Activated T-helper 2 cell treated with anti-CD3 and anti-CD28 coated beads, Interferon-gamma antibody, Interleukin-2, Interleukin-4, amounts not matched to agents 10 μg/mL and 5 μg/mL and 100 μg/mL, durations not matched to agents 14 hours and 24 hours and 36 hours (primary cell): ENCODE measurements around the gene CHRNB4. TPM values are rescaled to one million over a fixed set of nuclear protein-coding genes. Genes with fewer than 3 reads are reported as not detected.

Experiments used
- DNase-seq: peaks from one replicate; pipeline ENCODE4 v3.0.0; 2021; ENCODE audit warnings: low spot score
- H3K27ac Mint-ChIP-seq: one replicate; pipeline ENCODE4 v1.8.0; 2021; ENCODE audit warnings: mixed read lengths
- H3K27me3 Mint-ChIP-seq: one replicate; pipeline ENCODE4 v1.8.0; 2021; ENCODE audit warnings: low read depth, mixed read lengths
- H3K36me3 Mint-ChIP-seq: one replicate; pipeline ENCODE4 v1.8.0; 2021; ENCODE audit warnings: low read depth, mixed read lengths
- H3K4me1 Mint-ChIP-seq: one replicate; pipeline ENCODE4 v1.8.0; 2021; ENCODE audit warnings: low read depth, mixed read lengths
- H3K4me3 Mint-ChIP-seq: one replicate; pipeline ENCODE4 v1.8.0; 2021; ENCODE audit warnings: low read depth, mild to moderate bottlenecking, moderate library complexity, mixed read lengths
- H3K9me3 Mint-ChIP-seq: one replicate; pipeline ENCODE4 v1.8.0; 2021; ENCODE audit warnings: mixed read lengths
- intact Hi-C: fragments of 100-400 bp; cut with micrococcal nuclease; formaldehyde crosslinking; loops from one replicate; pipeline ENCODE4 v1.15.1; 2023
- total RNA-seq: library from RNA; stranded (reverse); gene quantifications from 2 replicates; pipeline ENCODE4 v1.2.3, GENCODE V29; 2022

Gene CHRNB4
- total RNA-seq, 1 donor from 2014 or later, result not detected

DNA sequence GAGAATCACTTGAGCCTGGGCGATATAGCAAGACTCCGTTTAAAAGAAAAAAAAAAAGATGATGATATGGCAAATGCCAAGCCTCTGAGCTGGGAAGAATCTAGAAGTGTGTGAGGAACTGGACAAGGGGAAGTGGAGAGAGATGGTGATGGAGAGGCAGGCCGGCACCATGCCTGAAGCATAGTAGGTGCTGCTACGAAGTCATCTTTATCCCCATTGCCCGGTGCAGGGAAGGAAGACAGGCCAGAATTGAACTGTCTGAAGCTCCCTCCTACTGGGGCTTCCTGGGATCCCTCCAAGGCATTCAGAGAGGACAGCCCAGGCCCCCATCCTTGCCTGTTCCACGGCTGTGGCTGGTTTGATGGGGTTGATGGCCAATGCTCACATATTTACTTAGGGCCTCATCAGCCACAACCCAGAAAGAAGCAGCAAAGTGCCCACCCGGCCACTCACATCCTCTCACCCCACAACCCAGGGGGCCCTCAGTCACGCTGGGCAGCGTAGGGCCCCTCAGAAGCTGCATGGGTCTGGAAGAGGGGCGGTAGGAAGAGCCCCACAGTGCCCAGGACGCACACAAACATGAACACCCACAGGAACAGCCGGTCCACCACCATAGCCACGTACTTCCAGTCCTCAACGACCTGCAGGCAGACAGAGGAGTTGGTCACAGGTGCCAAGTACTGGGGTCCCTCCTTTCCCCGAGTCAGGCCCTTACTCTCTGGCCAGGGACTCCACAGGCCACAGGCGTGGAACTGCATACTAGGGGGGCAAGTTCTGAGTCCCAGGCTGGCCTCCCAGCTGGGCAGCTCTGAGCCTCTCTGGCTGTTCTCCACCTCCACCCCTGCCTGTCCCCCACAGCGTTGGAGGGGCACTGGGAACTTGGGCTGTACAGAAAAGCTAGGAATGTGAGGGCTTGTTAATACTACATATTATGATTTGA lies 16.1 kb downstream of the CHRNB4 start:
- Mint-ChIP-seq H3K4me1 (peaks cover 3% of the 10 kb centered on the region), H3K27me3 (peaks cover 38% of the 10 kb centered on the region), H3K4me3 (no peak overlapping the region), H3K27ac (no peak overlapping the region), H3K36me3 (no peaks in the 10 kb centered on the region), H3K9me3 (no peaks in the 10 kb centered on the region)
- intact Hi-C loops, result no loop called here
- no peak for DNase-seq

GRCh38 chr15:78623786-78624497 lies 17.1 kb downstream of the CHRNB4 start:
- H3K27me3 Mint-ChIP-seq, result peaks cover 47% of the 10 kb centered on the region
- H3K36me3 Mint-ChIP-seq, result no peaks in the 10 kb centered on the region
- H3K4me1 Mint-ChIP-seq, result peaks cover 3% of the 10 kb centered on the region
- no peaks in the 10 kb centered on the region for H3K9me3 Mint-ChIP-seq
- no peak for DNase-seq
- no peak overlapping the region for H3K4me3 Mint-ChIP-seq
- intact Hi-C loops, result no loop called here
- no peak overlapping the region for H3K27ac Mint-ChIP-seq

DNA sequence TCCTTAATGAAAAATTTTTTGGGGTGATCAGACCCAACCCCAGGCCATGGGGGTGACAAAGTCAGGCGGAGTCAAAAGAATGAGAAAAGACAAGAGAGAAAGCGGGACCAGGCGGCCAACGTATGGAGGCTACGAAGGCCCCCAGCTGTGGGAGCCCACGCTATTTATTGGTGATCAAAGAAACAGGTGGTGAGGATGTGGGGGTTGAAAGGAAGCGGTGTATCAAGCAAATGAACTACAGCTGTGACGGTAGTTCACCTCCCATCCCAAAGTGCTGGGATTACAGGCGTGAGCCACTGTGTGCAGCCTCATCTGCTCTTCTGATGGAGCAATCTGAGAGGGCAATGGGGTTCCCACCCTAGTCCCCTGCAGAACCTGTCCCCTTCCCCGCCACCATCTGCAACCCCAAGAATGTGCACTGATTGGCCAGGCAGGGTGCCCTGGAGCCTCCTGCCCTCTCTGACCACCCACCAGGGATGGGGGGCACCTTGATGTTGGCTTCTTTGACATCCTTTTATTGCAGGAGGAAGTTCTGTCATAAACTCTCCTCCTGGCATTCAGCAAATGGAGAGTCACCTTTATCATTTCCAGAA lies 19.1 kb downstream of the CHRNB4 start:
- H3K27ac Mint-ChIP-seq, result no peak overlapping the region
- intact Hi-C loops, result no loop called here
- DNase-seq, result no peak
- H3K4me3 Mint-ChIP-seq, result no peak overlapping the region
- H3K27me3 Mint-ChIP-seq, result peaks cover 52% of the 10 kb centered on the region
- H3K4me1 Mint-ChIP-seq, result peaks cover 3% of the 10 kb centered on the region
- H3K9me3 Mint-ChIP-seq, result no peaks in the 10 kb centered on the region
- no peaks in the 10 kb centered on the region for H3K36me3 Mint-ChIP-seq

DNA sequence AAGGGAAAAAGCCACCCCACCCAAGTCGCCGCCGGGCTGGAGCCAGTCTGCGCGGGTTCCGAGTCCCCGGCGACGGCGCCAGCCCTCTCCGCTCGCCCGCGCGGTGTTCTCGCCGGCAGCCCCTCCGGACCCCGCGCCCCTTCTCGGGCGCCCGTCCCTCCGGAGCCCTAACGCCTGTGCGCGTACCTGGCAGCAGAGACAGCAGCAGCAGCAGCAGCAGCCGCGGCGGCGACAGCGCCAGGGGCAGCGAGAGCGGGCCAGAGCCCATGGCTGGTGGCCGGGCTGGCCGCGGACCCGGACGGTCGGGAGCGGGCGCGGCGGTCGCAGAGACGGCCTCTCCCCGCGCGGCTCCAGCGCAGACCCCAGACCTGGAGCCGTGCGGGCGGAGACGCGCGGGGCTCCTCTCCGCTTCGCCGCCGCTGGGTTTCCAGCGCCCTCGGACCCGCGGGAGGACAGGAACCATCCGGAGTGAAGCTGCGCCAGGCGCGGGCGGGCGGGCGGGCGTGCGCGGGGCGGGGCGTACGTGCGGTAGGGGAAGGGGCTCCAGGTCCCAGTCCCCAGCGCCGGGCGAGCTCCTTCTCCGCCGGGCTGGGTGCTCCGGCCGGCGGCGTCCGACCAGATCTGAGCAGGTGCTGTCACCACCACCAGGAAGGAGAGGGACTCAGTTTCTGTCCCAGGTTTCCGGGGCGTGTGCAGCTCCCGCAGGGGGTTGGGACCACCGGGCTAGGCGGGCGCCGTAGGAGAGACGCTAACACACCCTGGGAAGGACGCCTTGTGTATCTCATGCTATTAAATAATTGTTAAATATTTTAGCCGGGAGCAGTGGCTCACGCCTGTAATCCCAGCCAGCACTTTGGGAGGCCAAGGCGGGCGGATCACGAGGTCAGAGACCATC lies 20.2 kb downstream of the CHRNB4 start, which contains the start of gene CHRNA3:
TSS of gene CHRNA3 (minus strand) at position 470 of the 895 bp plus-strand sequence. CDS start at position 268, 202 bp downstream.
- Mint-ChIP-seq H3K27ac (no peak within 1 kb of the TSS), H3K27me3 (peaks cover 45% of the 10 kb centered on the region), H3K4me3 (peak within 1 kb of the TSS; percentile 33), H3K9me3 (no peaks in the 10 kb centered on the region), H3K4me1 (peaks cover 3% of the 10 kb centered on the region), H3K36me3 (no peaks in the 10 kb centered on the region)
- DNase-seq, result no peak
- intact Hi-C loops, result no loop called here

DNA sequence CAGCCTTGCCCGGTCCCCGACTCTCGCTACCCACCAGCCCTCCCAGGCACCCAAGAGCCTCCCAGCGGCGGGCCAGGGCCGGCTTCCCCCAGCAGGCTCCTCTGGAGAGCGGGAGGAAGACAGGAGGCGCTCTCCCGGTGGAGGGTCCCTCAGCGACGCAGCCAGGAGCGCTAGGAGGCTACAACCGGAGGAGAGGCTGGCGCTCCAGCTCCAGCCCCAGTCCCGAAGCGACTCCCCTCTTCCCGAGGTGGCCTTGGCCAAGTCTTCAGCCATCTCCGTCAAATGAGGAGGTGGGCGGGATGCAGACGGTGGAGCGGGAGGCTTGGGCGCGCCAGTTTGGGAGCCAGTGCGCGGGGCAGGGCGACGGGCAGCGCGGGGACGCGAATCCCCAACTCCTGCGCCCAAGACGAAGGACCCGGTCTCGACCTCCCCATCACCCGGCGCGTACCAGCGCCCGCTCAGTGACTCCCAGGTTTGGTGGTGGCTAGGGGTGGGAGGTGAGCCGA lies 20.9 kb downstream of the CHRNB4 start:
- intact Hi-C loops, result no loop called here
- DNase-seq, result no peak
- no peak overlapping the region for H3K27ac Mint-ChIP-seq
- peaks cover 3% of the 10 kb centered on the region for H3K4me1 Mint-ChIP-seq
- H3K9me3 Mint-ChIP-seq, result no peaks in the 10 kb centered on the region
- H3K27me3 Mint-ChIP-seq, result peaks cover 46% of the 10 kb centered on the region
- peak overlapping the region; percentile 21 for H3K4me3 Mint-ChIP-seq
- H3K36me3 Mint-ChIP-seq, result no peaks in the 10 kb centered on the region

- Mint-ChIP-seq H3K27ac (no peak overlapping the region), H3K27me3 (peaks cover 46% of the 10 kb centered on the region), H3K4me1 (peaks cover 3% of the 10 kb centered on the region), H3K4me3 (no peak overlapping the region), H3K9me3 (no peaks in the 10 kb centered on the region), H3K36me3 (no peaks in the 10 kb centered on the region)
- intact Hi-C loops, result loop anchor here (2.0 kb wide), 1 partner anchor 132 kb away; no protein-coding TSS in a partner anchor
- DNase-seq, result no peak
Measured at GRCh38 chr15:78619022-78619950, 21.7 kb downstream of the CHRNB4 start.

DNA sequence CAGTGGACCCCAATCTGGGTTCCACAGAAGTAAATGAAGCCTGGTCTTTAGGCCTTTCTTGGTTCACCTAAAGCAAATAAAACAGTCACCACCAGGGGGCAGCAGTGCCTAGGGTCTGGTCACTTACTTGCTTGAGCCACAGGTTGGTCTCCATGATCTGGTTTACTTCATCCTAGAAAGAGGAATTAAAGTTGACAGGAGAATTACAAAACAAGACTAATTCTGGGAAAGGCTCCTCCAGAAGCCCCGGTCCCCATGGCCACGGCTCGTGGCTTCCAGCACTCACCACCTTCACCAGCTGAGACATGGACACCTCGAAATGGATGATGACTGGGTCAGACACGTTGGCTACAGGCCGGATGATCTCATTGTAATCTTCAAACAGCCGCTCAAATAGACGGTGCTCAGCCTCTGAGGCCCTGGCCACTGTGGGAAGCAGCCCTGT lies 22.5 kb downstream of the CHRNB4 start:
- intact Hi-C loops, result loop anchor here (1.0 to 2.0 kb wide), 2 partner anchors 91 to 132 kb away; no protein-coding TSS in a partner anchor
- no peaks in the 10 kb centered on the region for H3K36me3 Mint-ChIP-seq
- H3K9me3 Mint-ChIP-seq, result no peaks in the 10 kb centered on the region
- H3K4me3 Mint-ChIP-seq, result no peak overlapping the region
- H3K27me3 Mint-ChIP-seq, result peaks cover 43% of the 10 kb centered on the region
- peaks cover 3% of the 10 kb centered on the region for H3K4me1 Mint-ChIP-seq
- no peak overlapping the region for H3K27ac Mint-ChIP-seq
- peak; percentile 53 for DNase-seq

DNA sequence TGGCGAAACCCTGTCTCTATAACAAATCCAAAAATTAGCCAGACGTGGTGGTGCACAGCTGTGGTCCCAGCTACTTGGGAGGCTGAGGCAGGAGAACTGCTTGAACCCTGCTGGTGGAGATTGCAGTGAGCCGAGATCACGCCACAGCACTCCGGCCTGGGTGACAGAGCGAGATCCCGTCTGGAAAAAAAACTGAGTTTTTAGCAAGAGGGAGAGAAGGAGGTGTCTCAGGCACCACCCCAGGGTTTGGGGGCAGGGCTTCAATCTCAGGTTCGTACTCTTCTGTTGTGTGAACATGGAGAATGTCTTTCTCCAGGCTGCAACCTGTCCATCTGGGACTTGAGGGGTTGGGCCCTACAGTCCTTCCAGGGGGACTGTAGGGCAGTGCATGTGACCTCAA lies 22.9 kb downstream of the CHRNB4 start:
- Mint-ChIP-seq H3K27ac (no peak overlapping the region), H3K36me3 (no peaks in the 10 kb centered on the region), H3K9me3 (no peaks in the 10 kb centered on the region), H3K4me1 (peaks cover 3% of the 10 kb centered on the region), H3K27me3 (peaks cover 39% of the 10 kb centered on the region), H3K4me3 (no peak overlapping the region)
- no peak for DNase-seq
- intact Hi-C loops, result loop anchor here (1.0 to 2.0 kb wide), 2 partner anchors 91 to 133 kb away; no protein-coding TSS in a partner anchor

- H3K4me1 Mint-ChIP-seq, result peaks cover 3% of the 10 kb centered on the region
- H3K36me3 Mint-ChIP-seq, result no peaks in the 10 kb centered on the region
- DNase-seq, result no peak
- no peaks in the 10 kb centered on the region for H3K9me3 Mint-ChIP-seq
- intact Hi-C loops, result no loop called here
- no peak overlapping the region for H3K4me3 Mint-ChIP-seq
- no peak overlapping the region for H3K27ac Mint-ChIP-seq
- peaks cover 35% of the 10 kb centered on the region for H3K27me3 Mint-ChIP-seq
Measured at GRCh38 chr15:78617516-78617915, 23.5 kb downstream of the CHRNB4 start.

GRCh38 chr15:78617076-78617475 lies 23.9 kb downstream of the CHRNB4 start:
- no peaks in the 10 kb centered on the region for H3K9me3 Mint-ChIP-seq
- intact Hi-C loops, result no loop called here
- peaks cover 3% of the 10 kb centered on the region for H3K4me1 Mint-ChIP-seq
- DNase-seq, result no peak
- no peak overlapping the region for H3K4me3 Mint-ChIP-seq
- no peak overlapping the region for H3K27ac Mint-ChIP-seq
- no peaks in the 10 kb centered on the region for H3K36me3 Mint-ChIP-seq
- peaks cover 31% of the 10 kb centered on the region for H3K27me3 Mint-ChIP-seq

GRCh38 chr15:78616506-78616905 lies 24.5 kb downstream of the CHRNB4 start:
- intact Hi-C loops, result no loop called here
- peaks cover 25% of the 10 kb centered on the region for H3K27me3 Mint-ChIP-seq
- peaks cover 1% of the 10 kb centered on the region for H3K4me1 Mint-ChIP-seq
- no peak overlapping the region for H3K4me3 Mint-ChIP-seq
- H3K27ac Mint-ChIP-seq, result no peak overlapping the region
- H3K36me3 Mint-ChIP-seq, result no peaks in the 10 kb centered on the region
- H3K9me3 Mint-ChIP-seq, result no peaks in the 10 kb centered on the region
- DNase-seq, result no peak
